GM12801 (cell line): ENCODE data around the gene CASP7.

ENCODE experiments used
- CTCF ChIP-seq: IDR thresholded peaks from one replicate; pipeline ENCODE4 v1.5.1; 2011; ENCODE audit warnings: control low read depth; ENCODE audit not compliant: insufficient read length; ENCODE audit errors: extremely low read depth

CASP7 gene

GRCh38 chr10:113743594-113743993 is 63.9 kb downstream of the CASP7 start:
- TF ChIP-seq CTCF = no peak

DNA sequence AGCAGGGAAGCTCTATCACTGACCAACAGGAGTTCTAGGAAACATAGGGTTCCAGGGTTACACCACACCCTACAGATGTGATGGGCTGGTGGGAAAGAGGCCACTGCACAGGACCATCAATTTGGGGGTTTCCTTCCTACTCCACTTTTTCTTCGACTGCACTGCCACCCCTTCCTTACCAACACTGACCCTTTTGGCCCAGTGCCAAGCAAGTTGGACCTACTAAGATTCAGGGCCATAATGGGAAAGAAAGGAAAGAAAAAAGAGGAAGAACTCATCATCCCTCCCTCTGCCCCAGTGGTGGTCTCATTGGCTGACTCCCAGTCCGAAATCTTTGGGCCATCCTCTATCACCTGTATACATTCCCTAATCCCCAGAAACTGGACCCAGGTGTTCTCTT is 65.7 kb downstream of the CASP7 start:
- TF ChIP-seq CTCF = no peak

GRCh38 chr10:113746217-113746957 is 66.7 kb downstream of the CASP7 start:
- TF ChIP-seq CTCF = no peak

- no peak for TF ChIP-seq CTCF
Observed at GRCh38 chr10:113751181-113751732, 71.5 kb downstream of the CASP7 start, which contains the start of gene PLEKHS1. PLEKHS1 (plus strand) TSS chr10:113751682; CDS start chr10:113755278, 3,596 bp downstream.

DNA sequence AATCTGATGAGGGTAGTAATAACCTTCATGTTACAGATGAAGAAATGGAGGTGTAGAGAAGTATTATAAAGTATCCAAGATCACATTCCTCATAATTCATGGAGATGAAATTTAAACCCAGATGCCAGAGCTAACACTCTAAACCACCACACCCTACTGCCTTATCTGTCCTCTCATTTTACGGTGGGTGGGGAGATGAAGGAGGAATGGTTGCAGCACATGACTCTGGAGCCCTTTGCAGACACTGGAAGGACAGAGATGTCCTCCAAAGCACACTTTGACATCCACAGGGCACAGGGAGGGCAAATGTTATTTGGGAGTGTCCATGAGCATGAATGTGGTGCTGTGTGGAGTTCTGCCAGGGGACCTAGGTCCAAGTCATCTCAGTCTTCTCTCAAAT is 72.8 kb downstream of the CASP7 start:
- TF ChIP-seq CTCF = no peak

DNA sequence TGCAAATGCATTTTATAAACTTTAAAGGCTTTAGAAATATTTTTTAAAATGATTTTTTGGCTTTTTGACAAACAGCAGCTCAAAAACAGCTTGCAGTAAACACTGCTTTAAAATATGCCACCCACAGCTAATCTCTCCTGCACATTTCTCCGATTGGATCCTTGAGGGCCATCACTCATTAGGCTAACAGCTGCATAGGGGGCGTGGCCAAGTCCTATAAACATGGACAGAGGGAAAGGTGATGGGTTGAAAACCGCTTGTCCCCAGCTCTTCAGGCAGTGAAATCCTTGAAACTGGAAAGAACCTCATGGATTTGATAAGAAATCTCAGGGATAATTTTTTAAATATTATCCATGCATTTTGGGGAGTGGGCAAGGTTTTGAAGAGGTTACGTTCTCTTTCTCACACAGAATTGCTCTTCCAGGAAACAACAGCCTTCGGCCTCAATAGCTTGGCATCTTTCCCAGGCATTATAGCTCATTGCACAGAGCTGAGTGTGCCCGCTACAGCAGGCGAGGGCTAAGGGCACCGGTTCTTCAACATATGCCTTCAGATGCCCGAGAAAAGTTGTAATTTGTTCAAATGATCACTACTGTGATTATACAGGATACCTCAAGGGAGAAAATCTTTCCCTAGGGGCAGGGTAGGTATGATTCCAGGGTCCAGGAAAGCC is 73.4 kb downstream of the CASP7 start:
- TF ChIP-seq CTCF = no peak

GRCh38 chr10:113754125-113754524 is 74.4 kb downstream of the CASP7 start:
- TF ChIP-seq CTCF = no peak
